Measurements from ENCODE around the gene FAP. TPM values are rescaled to one million over a fixed set of nuclear protein-coding genes. Genes with fewer than 3 reads are reported as not detected.

The FAP gene
- total RNA-seq, 2 donors from 2014 or later: 1.4 to 3.4 TPM

DNA sequence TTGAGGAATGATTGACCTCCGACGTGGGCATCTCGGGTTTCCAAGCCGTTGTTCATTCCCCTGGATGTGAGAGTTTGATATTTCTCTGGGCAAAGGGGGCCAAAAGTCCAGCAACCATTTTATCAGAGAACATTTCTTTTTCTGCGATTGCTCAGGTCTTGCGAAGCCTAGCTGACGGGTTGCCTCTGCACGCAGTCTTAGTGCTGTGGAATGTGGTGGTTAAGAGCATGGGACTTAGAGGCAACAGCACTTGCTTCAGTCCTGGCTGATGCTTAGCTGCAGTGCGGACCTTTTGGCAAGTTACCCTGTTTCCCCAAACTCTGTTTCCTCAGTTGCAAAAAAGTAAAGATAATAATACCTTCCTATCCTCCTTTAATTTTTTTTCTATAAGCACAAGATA lies 45.0 kb downstream of the FAP start:
- DNase-seq (no peak), ATAC-seq (no peak)
- intact Hi-C loops (cut with DNase I): no loop called here

DNA sequence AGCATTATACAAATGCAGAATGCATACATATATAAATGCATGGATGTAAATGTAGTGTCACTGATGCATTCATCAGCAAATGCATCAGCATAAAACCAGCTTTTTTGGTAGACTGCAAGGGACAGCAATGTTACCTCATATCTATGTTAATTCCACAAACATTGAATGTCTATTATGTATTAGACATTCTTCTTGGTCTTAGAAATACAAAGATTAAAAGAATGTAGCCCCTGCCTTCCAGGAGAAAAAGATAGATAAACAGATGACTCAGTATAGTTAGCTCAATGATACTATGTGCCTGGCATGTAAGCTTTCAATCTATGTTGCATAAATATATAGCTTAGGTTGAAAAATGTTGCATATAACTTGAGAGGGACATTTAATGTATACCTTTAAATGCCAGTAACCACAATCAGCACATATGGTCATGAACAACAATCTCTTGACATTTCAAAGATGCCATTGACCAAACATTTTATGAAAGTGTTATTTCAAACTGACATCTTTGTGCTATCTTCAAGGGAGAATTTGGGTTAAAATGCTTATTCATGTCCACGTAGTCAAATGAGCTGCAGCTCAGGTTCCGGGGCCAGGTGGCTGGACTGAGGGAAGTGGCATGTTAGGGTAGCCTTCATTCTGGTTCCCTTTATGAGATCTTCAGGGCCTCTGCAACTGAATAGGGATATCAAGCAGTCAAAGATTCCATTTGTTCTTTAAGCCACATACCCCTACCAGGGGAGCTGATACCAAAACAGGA lies 46.0 kb downstream of the FAP start:
- no peak for DNase-seq
- intact Hi-C loops (cut with DNase I): no loop called here
- no peak for ATAC-seq

DNA sequence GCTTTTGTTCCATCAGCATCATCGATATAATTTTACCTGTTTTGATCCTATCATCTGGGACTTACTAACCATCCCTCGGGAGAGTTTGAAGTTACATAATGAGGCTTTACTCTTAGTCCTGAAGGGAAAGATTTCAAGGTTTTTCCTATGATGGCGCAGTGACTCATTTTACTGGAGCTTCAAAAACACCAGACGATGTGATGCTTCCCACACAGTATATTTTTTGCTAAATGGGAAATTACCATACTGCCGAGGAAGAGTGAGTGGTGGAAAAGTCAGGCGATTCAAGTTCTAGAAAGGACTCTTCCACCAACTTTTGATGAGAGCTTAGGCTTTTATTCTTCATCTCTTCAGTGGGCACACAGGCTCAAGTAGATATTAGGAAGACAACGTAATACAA lies 46.6 kb downstream of the FAP start:
- intact Hi-C loops (cut with DNase I): no loop called here
- DNase-seq: no peak
- ATAC-seq: no peak

DNA sequence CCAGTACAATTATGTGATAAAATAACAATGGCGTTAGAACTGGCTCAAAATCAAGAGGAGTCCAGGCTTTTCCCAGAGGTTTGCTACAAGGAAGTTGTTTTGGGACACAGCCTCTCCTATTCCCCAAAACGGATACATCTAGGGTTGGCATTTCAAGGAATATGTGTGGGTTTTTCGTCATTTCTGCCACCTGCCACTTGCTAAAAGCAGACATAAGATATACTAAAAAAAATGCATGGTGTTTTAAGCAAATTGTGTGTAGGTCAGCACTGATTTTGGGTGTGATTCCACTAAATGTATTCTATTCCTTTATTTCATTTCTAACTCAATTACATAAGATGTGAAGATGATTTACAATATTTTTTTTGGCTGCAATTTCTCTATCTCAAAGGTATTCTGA lies 54.8 kb downstream of the FAP start:
- DNase-seq: no peak
- intact Hi-C loops (cut with DNase I): no loop called here

DNA sequence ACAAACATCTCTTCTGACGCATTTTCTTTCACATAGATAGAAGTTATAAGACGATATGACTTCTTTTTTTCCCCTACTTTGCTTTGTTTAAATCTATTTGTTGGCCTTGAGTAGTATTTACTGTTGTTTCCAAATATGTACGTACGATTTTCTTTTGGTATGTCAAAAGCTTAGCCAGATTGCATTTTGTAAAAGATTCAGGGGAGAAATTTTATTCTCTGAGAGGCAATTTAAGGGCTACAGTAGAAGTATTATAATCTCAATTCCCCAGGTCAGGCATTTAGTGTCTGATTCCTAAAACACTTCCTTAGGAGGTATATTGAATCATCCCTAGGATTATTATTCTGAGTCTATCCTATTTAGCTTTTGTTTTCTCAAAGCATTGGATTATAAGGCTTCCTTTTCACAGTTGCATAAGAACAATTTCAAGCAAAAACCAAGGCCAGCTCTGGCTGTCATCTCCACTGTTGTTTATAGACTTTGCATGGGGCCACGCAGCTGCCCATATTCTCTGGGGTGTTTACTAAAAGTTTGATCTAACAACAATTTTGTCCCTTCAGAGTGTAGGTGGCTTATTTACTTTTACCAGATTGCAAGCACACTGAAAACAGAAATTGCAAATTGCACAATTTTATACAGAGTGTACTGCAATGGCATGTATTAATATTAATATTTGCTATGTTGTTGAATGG lies 57.6 kb downstream of the FAP start:
- no peak for DNase-seq
- no peak for ATAC-seq
- intact Hi-C loops (cut with DNase I): no loop called here

More for the DNA sequence above, 54.8 kb downstream of the FAP start:
- no peak for ATAC-seq

DNA sequence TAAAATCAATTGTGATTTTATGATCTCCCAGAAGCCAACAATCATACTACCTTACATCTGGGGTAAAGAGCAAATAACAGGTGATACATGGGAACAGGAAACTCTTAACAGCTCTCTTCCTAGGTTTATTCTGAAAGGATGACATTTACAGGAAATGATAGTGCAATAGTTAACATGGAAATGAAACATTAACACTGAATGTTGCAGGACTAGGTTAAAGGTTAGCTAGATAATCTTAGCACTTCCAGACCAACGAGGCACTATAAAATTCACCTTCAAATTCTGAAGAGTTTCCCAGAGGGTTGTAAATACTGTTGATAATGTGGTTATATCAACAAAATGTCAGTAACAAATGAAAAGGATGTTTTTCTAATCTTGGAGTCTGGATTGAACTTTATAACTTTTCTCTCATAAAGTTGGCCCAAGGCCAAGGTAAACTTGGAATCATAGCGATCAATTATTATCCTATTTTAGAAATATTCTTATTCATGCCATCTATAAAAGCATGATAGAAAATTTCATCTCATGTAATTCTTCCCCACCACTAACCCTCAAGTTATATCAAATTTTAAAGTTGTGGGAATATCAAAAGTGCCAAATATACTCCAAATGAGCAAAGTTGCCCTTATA lies 58.3 kb downstream of the FAP start:
- DNase-seq: no peak
- intact Hi-C loops (cut with DNase I): no loop called here
- ATAC-seq: no peak

DNA sequence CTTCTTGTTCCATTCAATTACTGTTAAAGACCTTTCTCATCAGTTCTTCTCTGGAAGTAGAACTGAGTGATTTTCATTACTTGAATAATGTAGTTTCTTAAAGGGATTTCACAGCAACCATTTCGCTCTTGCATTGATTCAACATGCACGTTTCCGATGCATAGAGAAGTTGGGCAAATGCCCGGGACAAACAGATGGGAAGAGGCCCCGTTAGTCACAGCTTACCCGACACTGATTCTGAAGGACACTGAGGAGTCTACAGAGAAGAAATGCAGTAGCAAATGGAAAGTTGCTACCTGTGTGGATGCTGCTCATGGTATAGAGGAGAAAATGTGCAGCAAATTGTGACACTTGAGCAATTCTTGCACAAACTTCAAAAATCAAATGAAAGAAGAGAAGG lies 58.9 kb downstream of the FAP start:
- ATAC-seq: no peak
- intact Hi-C loops (cut with DNase I): no loop called here

DNA sequence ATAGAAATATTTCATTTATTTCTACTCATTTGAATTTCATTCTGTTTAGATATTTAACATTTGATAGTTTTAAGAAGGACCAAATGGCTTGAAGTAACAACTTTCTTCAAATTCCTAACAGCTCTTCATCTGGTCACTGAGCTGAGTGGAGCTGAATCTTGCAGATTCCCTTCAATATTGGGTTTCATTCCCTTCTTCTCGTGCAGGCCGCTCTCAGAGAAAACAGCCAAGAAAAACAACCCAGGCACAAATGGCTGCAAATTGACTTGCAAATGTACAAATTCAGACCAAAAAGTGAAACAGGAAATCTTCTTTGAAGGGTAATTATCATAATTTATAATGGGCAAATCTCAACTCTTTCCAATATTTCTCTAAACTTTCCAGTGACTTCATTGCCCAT lies 60.9 kb downstream of the FAP start:
- no peak for ATAC-seq
- intact Hi-C loops (cut with DNase I): no loop called here
- DNase-seq: no peak

More for the DNA sequence above, 58.9 kb downstream of the FAP start:
- no peak for DNase-seq

DNA sequence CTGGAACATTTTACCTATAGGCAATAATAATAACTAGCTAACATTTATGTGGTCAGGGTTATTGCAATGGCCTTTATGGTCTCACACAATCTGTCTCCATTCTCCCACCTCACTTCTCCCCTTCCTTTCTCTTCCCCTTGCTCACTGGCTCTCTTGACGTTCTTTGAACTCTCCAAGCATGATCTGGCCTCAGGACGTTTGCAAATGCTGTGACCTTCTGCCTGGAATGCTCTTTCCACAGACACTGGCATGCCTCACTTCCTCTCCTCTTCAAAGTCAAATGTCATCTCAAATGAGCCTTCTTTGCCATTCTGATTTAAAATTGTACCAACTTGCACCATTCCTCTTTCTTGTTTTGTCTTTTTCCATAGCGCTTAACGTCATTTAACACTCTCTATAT lies 65.9 kb downstream of the FAP start:
- intact Hi-C loops (cut with DNase I): no loop called here
- no peak for ATAC-seq
- DNase-seq: no peak

DNA sequence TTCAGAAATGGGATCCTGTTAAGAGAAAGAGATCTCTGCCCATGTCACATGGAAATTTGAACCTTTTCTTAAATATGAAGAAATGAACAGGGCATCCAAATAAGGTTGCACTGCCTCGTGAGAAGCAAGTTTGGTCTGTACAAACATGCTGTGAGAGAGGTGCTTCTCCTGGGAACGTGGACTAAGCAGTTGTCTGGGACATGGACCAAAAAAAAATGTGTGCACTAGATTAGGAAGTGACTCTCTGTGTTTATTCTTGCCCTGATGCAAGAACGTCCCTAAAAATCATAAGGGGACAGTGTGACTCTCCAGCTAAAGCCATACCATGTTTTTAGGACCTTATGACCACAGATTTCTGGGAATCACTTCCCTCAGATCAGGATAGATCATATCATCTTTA lies 67.5 kb downstream of the FAP start:
- intact Hi-C loops (cut with DNase I): no loop called here
- ATAC-seq (peak in 1 of 2 donors; percentile 19), DNase-seq (no peak)

DNA sequence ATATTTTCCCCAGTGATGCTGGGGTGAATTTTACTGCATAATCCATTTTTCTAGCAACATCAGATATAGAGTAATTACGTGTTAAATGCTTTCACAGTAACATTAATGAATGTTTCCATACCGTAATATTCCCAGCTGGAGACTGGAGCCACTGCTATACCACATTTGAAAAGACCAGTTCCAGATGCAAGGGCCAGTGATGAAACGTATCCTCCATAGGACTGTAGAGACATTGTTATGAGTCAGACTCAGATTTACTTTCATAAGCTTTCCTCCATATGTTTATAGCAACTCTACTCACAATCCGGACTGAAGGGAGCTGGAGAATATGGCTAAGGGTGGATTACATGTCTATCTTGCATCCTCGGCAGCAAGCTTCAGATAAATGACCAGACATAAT lies 68.5 kb downstream of the FAP start:
- DNase-seq (no peak), ATAC-seq (no peak)
- intact Hi-C loops (cut with DNase I): no loop called here

DNA sequence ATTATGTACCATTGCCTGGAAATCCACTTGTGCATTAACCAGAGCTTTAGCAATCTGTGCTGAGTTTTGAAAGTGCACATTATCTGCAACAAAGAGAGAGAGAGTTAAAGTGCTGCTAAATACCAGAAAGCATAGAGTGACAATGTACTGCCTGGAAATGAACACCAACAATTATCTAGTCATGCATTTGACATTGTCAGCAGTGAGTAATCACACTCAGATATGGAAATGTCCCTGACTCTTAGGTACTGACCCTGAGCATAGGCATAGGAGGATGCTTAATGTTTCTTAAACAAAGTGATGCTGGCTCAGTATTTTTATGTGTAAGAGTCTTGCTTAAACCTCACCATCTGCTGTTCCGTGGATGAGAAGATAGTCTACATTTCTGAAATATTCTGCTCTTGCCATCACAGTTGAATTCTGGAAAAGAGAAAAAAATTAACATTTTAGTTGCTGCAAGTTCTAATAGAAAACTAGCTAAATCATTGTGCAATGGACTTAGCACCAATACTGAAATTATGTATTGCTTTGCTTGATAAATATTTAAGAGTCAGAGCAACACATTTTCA lies 70.4 kb downstream of the FAP start:
- ATAC-seq (no peak), DNase-seq (no peak)
- intact Hi-C loops (cut with DNase I): no loop called here

DNA sequence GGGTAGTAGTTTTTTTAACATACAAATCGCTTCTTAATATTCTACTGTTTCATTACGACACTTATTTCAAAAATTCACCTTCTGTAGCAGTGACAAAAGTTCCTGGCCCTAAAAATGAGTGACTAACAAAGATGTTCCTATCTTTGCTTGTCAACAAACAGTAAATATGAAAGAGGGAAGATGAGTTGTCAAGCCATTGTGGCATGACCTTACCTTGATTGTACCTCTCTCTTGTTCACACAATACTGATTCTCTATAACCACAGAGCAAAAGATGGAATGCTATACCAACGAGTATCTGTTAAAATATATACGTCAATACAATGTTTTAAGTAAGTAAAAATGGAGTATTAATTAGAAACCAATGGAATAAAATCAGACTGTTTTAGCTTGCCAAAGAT lies 76.5 kb downstream of the FAP start:
- no peak for ATAC-seq
- intact Hi-C loops (cut with DNase I): no loop called here
- DNase-seq: no peak

DNA sequence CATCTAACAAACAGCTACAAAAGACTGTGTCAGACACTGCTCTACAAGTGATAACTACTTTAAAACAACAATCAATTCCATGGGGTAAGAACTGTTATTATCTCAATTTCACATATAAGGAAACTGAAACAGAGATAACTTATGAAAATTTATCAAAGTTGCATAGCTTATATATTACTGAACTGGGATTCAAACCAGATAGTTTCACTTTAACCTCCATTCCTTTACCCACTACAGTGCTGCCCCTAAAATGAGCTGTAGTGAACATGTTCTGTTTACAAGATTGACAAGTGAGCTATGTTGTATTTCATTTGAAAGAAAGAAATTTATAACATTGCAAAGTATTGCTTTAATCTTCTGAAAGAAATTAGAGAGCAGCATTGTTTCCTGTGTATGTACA lies 77.1 kb downstream of the FAP start:
- intact Hi-C loops (cut with DNase I): no loop called here
- ATAC-seq (no peak), DNase-seq (no peak)

DNA sequence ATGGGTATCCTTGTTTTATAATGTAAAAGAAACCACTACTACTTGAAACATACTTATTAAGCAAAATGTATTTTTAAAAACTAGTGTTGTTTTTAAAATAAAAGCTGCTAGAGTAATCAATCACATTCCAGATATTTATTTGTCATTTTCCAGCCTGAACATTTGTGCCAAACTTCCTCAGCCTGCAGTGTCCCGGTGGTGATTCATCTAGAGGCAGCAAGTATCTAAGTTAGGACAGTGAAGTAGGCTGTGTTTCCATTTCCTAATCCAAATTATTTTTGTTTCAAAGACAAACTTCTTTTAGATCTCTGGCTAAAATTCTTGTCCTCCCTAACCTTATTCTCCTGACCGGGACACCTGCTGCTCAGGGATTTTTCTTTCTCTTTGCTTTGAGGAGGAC lies 78.4 kb downstream of the FAP start:
- DNase-seq: no peak
- intact Hi-C loops (cut with DNase I): no loop called here
- no peak for ATAC-seq

DNA sequence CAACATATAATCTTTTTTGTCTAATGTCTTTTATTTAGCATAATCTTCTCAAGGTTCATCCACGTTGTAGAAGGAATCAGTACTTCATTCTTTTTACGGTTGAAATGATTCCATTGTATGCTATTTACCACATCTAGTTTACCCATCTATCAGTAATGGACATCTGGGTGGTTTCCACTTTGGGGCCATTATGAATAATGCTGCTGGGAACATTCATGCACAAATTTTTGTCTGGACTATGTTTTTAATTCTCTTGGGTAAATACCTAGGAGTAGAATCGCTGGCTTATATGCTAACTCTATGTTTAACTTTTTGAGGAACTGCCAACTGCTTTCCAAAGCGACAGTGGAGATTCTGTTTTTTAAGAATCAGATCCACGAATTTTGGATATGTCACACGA lies 83.8 kb downstream of the FAP start:
- no peak for DNase-seq
- no peak for ATAC-seq
- intact Hi-C loops (cut with DNase I): loop anchor here in 1 of 2 donors (10.0 kb wide), 1 partner anchor 135 kb away; no protein-coding TSS in a partner anchor

DNA sequence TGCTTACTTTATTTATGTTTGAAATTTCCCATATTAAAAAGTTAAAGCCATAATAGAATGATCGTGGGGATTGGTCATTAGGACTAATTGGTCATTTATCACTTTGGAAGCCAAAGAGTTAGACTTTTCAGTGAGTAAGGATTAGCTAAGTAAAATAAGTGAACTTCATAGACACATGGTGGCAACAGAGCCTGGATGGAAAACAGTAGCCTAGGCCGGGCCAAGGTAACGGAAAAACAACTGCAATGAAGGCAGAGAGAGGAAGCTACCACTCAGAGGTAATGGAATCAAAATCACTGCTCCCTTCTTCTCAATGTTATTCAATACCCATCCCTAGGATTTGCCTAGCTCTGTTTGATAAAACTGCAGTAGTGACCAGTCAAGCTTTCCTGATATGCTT lies 87.1 kb downstream of the FAP start:
- intact Hi-C loops (cut with DNase I): loop anchor here in 1 of 2 donors (10.0 kb wide), 1 partner anchor 139 kb away; no protein-coding TSS in a partner anchor
- DNase-seq (no peak), ATAC-seq (no peak)

DNA sequence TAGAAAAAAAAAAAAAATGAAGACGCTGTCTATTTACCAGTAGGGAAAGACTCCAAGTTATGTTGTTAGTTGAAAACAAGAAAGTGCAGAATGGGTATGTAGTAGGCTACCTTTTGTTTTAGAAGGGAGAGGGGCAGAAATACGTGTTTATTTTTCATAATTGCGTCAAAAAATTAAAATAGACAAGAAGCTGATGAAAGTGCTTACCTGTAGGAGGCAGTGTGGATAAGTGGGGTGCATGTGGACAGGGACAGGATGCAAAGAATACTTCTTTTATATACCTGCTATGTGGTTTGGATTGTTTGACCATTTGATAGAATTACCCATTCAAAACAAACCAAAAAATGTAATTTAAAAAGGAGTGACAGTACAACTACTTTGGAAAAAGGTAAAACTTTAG lies 88.2 kb downstream of the FAP start:
- DNase-seq: no peak
- intact Hi-C loops (cut with DNase I): loop anchor here in 1 of 2 donors (10.0 kb wide), 1 partner anchor 140 kb away; no protein-coding TSS in a partner anchor
- no peak for ATAC-seq

DNA sequence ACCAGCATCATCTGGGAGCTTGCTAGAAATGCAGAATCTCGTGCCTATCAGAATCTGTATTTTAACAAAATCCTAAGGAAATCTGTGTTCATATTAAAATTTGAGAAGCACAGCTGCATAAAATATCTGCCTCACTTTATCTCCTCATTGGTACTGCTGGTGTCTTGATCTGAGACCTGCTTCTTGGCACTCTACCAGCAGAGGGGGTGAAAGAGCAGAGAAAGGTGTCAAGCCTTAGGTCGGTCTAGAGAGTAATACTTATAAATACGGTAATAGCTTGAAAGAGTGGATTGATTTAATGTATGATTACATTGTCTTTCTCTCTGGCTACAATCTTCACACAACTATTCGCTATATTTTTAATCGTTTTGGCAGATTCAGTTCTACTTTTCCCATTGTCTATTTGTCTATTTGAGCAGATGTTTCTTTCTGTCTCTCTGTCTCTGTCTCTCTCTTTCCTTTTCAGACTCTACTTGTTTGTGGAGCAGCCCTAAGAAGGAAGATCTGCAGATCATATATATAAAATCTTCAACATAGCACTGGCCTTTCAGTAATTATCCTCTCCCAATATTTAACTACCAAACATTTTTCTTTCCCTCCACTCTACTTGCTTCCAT lies 89.5 kb downstream of the FAP start:
- intact Hi-C loops (cut with DNase I): loop anchor here in 1 of 2 donors (10.0 kb wide), 1 partner anchor 141 kb away; no protein-coding TSS in a partner anchor
- ATAC-seq (no peak), DNase-seq (peak; percentile 22)
